ENCODE measurements around the gene NARS2.

The NARS2 gene

DNA sequence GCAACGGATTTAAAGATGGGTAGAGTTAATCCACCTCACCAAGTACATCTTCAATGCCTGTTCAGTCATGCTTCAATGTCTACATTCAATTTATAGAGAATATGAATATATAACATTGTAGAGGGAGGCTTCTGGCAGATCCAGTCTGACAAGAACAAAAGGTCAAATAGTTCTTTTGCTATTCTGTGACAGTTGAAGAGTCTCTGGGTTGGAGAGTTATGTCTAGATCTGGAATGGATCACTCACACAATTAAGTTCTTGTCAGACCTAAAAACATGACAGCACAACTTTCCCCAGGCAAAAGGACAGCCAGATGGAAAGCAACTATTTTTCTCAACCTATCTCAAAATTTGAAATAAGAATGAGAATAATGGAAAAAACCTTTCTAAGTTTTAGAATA is 141.7 kb downstream of the NARS2 start:
- no peak for DNase-seq (ENCODE audit: low read depth)

DNA sequence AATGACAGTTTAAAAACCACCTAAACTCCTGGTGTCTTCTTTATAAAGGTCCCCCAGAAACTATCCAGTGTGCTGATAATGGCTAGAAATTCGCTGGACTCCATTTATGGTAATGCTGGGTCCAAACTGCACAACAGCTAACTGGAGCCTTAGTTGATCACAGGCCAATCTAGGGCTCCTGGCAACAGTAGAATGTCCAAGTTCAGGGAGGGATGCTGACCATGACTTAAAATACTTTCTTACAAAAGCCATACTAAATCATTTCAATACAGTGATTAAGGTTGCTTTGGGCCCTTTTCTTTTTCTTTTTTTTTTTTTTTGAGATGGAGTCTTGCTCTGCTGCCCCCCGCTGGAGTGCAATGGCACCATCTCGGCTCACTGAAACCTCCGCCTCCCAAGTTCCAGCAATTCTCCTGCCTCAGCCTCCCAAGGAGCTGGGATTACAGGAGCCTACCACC is 142.6 kb downstream of the NARS2 start:
- no peak for DNase-seq (ENCODE audit: low read depth)

DNA sequence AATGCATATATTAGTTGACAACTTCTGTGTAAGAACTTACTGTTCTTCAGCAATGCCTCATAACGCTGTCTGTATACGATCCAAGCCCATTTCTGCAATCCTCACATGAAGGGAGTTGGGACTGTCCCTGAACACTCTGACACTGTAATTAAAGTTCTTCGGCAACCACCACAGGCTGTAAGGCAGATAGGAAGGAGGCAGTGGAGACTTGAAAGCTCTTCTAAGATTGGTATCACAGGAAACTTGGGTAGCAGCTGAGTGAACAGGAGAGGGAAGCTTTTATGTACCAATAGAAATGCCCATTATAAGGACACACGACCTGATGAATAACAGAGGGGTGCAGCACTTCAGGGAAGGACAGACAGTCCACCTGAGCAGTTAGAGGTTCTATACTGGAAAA is 145.0 kb downstream of the NARS2 start:
- DNase-seq (ENCODE audit: low read depth): no peak

DNA sequence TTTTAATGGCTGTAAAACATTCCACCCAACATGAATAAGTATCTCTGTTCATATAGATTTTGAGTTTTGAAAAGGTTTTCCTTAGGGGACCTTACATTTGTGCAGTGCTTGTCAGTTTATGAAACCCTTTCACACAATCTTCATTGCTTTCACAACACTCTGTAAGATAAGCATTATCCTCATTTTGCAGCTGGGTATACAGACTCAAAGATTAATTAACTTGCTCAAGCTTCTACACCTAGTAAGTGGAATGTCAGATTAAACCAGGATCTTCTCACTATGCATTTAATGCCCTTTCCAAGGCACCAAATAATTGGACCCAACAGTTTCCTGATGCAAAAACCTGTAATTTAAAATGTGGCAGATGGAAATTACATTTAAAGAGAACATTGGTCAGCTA is 145.5 kb downstream of the NARS2 start:
- DNase-seq (ENCODE audit: low read depth): no peak

DNA sequence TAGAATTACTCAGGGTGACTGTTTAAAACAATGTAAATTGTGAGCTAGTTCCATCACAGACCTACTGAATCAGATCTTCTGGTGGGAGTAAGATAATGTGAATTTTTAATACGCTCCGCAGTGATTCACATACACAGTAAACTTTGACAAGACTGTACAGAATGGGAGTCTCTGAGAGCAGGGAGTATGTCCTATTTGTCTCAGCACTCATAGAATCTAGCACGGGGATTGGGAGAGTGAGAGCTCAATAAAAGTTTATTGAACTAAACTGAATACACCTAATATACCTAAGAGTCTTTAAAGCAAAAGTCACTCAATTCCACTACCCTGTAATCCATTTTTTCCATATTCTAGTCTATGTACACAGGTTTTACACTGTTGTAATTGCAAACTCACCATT is 145.9 kb downstream of the NARS2 start:
- DNase-seq (ENCODE audit: low read depth): no peak

DNA sequence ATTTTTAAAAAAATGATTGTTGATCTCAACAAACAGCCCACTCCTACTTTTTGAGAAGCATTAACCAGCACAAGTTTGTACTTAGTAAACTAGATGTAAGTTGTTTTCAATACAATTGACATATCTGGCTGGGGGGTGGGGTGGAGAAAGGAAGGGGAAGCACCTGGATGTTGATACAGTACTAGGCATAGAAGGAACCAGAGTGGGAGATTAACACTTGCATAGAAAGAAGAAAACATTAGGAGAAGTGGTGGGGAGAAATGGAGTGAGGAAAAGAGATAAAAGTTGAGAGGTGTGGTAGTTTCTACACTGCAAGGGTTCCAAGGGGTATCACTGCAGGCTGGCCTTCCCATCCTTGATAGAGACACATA is 146.4 kb downstream of the NARS2 start:
- no peak for DNase-seq (ENCODE audit: low read depth)

DNA sequence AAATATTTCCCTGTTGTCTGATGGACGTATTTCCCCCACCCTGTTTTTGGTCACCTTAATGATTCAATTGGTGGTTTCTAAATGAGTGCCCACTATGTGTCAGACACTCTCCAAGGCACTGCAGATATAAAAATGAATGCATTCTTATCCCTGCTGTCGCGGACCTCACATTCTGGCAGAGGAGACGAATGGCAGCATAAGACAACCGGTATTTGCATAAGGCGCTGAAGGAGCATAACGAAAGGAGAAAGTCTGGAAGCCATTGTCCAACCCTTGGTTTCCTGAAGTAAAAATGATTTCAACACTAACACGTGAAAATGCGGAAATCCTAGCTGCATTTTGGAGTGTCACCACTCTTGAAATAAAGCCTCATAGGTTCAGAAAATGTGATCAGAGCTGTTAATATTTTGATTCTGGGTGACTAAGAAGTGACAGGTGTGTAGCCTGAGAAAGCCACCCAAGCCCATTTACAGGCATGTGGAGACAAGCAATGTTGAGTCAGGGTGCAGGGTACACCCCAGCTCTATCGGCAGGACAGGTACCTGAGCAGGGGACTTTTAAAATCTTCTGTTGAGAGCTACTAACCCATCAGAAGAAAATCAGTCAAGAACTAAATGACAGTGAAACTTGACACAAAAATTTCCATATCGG is 146.9 kb downstream of the NARS2 start:
- no peak for DNase-seq (ENCODE audit: low read depth)

DNA sequence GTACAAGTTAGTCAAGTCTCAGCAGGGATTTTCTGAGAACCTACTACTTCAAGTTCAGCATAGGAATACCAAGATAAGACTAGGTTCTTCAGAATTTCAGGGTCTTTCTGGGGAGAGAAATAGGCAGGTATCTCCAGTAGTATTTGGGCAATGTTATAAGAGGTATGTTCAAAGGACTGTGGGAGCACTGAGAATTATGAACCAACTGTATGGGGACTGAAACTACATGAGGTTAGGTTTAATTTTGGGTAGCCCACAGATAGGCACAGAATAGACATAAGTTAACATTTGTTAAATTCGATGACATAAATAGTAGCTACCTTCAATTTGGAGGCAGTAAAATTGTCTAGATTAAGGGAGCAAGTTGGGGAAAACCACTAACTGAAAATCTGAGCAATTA is 147.8 kb downstream of the NARS2 start:
- no peak for DNase-seq (ENCODE audit: low read depth)

DNA sequence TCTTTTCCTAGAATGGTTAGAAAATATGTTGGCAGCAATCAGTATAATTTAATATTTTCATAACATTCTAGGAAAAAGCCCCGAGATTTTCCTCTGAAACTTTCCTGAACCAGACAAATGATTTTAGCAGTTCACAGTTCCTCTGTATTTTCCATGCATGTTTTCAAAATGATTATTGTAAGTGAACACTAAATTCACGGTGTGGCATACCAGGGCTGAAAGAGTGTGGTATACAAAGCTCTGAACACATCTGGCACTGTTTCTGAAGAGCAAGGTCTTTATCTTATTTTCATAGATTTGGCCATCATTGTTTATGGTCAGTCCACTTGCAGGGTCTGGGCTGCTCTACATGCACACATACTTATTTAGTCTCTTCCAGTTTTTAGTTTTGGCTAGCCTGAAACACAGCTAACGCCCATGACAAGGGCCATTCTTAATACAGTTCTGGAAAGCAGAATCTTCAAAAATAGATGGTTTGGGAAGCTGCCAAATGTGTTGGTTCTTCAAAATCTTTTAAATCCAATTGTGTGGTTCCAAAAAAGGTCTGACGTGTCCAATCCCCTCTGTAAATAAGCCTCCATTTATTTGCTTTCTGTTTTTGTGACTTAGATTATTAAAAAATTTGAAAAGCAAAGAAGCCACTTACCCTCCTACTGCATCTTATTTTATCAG is 149.1 kb downstream of the NARS2 start:
- DNase-seq (ENCODE audit: low read depth): no peak

DNA sequence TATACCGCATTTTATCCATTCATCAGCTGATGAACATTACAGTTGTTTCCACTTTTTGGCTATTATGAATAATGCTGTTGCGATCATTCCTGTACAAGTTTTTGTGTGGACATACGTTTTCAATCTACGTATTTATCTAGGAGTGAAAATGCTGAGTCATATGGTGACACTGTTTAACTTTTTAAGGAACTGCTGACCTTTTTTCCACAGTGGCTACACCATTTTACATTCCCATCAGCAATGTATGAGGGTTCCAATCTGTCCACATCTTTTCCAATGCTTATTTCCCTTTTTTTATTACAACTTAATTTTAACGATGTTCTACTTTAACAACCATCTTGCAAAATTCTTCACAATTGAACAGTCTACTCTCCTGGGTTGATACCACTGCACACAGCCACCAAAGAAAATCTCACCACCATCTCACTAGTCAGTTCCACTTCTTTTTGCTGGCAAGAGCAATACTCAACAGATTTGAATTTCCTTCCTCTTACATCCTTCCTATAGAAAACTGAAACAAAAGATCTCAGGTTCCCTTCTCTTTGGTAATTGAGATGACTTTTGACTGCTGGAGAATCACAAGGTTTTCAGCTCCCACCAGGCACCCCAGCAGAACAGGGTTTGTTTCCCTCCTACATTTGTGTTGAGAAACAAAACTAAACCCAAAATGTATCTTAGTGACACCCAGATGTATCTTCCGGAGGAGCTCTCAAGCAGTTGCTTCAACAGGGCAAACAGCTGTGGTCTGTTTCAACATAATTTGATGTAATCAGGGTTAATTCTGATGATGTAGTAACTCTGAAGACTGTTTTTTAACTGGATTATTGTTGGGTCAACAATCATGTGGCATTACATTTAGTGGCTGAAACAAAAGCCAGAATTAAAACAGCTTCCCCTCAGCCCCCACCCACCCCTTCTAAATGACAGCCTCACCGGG is 150.1 kb downstream of the NARS2 start:
- no peak for DNase-seq (ENCODE audit: low read depth)

DNA sequence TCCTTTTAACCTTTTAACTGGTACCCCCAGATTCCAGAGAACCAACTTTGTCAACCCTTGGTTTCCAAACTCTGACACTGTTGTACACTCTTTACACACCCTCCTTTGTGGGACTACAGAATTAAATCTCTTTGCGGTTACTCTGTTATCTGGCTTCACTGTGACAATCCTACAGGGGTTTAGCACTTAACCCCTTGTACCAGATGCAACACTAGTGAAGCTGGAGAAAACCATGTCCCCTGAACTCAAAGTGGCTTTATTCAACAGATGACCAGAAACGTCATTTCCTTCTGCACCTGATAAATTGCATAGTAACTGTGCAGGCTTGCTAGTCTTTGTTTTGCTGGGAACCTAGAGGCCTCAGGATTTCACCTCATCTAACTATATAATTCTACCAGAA is 151.4 kb downstream of the NARS2 start:
- no peak for DNase-seq (ENCODE audit: low read depth)

DNA sequence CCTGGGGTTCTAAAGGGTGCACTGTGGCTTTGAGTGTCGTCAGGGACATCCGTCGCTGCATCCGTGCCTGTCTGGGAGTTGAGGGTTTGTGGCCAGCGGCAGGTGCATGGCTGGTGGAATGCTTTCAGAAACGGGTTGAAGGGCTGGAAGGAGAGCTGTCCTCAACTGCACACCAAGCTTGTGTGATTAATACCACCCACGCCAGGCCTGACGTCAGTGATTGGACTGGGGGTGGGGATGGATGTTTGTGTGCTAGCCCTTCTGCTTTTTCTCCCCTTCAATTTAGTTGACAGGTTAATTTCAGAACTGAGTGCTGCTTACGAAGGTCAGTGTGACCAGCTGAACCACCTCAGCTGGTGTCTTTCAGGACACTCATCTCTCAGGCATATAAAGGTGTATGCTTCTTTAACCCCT is 153.9 kb downstream of the NARS2 start:
- DNase-seq (ENCODE audit: low read depth): no peak

DNA sequence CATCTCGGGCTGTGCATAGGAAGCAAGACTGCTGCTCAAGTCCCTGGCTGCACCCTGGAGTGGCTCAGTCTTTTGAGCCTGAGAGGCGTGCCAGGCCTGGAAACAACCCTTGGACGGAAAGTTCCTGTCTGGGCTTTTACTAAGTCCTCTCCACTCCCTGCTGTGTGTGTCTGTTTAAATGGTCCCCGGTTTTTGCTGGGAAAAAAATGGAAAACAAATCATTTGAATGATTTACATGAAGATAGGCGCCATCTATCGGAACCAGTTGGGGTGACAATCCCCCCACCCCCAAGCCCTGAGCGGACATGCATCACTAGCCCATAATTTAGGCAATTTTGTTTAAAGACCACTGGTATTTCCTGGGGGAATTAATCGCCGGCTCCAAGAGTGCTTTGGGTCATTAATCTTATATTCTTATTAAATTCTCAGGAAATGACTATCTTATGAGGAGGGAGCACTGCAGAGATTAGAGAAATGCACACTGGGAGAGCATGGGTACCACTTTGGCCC is 154.4 kb downstream of the NARS2 start:
- DNase-seq (ENCODE audit: low read depth): no peak

DNA sequence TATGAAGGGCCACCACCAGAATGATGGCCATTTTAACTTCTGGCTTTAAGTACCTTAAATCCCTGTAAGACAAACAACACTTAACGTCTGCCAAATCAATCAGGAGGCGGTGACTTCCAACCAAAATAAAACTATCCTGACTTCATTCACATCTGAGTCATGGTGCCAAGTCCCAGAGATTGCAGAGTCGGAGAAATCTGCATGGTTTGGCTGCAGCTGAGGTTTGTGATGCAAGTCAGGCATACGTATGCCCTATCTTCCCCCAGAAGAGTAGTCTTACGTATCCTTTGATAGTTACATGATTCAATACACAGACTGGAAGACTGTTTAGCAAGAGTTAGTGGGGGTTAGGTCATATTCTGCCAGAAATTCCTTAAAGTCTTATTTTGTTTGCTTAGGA is 155.3 kb downstream of the NARS2 start:
- no peak for DNase-seq (ENCODE audit: low read depth)

DNA sequence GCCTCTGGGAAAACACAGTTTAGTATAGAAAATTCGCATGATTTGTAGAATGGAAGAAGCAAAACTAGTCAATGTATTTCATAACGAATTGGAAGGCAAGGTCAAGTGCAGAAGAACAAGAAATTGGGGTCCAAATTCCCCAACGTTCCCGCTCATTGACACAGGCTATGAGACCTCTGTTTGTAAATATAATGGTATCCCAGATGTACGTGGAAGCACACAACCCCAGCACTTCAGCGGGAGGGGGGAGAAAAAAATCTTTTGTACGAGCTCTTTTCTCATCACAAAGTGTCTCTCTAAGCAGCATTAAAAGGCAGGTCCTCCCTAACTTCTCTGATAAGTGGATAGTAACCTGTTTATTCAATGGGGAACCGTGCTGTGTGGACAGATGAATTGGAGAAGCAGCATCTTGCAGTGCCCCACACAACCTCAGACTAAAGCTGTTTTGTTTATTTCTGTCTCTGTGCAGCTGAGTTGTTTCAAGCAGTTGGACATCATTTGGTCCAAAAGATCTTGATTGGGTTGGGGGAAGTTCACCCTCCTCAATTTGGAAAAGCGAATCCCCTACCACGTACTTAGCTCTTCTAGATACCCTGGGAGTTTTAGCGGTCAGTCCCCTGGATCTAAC is 156.0 kb downstream of the NARS2 start:
- DNase-seq (ENCODE audit: low read depth): no peak

DNA sequence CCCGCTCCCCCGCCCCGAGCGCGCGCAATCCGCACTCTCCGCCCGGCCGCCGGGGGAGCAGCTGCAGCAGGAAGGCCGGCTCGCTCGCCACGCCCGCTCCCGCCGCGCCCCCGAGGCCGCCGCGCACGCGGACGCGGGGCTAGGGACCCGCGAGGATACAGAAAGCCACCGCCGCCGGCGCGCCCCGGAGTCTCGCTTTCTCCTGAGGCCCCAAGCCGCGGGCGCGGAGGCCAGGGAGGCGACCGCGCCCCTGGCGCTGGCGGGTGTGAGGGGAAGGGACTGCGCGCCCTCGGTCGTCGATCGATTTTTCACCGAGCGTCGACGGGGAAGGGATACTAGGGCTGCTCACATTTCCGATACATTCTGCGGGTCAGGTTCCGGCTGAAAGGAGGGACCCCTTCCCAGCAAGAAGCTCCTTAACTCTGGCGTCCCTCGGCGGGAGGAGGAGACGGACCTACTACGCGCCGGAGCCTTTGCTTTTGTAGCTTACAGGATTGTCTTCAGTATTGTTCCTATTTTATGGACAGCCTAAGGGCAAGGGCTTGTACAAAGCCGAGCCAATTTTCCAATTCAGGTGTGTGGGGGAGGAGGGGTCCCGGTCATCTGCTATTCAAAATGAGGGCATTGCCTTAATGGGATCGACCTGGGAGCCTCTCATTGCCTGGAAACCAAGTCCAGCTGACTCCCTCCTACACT is 156.6 kb downstream of the NARS2 start:
- DNase-seq (ENCODE audit: low read depth): peak; percentile 58

DNA sequence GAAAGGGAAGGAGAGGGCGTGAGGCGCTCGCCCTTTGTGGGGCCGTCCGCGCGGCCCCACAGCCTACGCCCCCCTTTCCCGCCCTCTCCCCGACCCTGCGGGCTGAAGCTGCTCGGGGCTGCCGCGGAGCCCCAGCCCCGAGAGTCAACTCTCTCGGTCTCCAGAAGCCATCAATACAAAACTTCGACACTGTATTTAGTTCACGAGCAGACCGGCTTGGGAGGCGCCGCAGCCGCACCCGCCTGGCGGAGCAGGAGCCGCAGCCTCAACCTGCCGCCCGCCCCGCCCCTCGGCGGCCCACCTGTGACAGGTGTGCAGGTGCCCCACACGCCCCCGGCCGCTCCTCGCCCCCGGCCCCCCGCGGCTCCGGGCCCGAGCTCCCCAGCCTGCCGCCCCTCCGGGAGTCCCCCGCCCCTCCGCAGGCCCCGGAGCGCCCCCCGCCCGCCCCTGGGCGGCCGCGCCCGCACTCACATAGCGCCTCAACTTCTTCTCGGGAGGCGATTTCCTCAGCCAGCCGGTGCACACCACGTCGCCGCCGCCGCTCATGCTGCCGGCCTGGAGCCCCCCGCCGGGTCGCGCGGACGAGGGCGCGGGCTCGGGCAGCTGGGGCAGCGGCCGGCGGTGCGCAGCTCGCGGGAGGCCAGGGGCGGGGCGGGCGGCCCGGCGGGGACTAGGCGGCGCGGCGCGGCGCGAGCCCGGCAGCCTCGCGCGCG is 157.3 kb downstream of the NARS2 start, which contains the start of gene GAB2:
TSS of gene GAB2 (minus strand) at position 646 of the 713 bp plus-strand sequence. CDS start at position 546, 100 bp downstream.
- DNase-seq (ENCODE audit: low read depth): no peak

DNA sequence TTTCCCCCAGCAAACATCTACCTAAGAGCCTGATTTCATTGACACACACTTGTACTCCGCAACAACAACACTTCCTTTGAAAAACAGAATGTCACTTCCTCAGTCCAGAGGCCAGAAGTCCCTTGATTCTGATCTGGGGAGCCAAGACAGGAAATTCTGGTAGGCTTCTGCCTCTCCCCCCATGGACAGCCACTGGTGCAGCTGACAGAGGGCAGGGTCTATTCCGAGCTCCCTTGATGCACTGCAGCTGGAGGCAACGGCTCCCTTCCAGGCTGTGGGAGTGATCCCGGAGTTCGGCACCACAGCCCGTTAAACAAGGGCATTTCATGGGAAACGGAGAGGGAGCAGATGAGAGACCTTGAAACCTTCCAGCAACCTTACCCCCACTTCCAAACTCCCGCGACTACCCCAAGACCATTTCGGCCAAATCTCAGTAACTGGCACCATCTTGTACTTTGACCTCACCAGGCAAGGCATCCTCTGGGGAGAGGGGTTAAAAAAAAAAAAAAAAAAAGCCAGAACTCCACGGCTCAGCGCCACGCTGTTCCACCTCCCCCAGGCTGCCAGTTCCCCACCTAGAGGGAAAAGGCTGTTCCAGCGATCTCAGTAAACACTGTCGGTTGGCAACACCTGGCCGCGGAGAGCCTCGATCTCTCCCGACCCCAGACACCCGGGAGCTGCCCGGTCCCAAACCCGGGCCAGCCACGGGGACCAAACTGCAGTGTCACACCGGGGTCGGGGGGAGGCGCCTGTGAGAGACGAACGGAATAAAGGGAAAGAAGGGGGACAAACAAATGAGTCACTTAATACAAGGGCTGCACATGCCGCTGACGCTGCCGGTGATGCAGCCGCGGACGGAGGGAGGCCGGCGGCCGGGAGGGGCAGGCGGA is 158.1 kb downstream of the NARS2 start:
- peak; percentile 69 for DNase-seq (ENCODE audit: low read depth)

DNA sequence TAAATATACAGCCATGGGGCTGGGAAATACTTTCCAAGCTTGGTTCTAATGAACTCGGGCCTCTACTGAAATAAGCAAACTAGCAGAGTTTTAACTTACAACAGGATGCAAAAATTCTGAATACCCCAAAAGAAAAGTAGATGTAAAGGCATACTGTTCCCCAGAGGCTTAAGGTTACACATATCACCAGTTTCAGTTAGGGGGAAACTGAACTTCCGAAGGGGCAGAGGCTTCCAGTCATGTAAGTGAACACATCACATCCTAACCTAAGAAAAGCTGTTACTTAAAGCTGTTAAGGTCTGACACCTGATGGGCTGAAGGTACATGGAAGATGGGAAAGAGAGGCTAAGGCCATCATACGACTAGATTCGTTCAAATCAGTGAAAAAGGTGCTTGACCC is 159.3 kb downstream of the NARS2 start:
- no peak for DNase-seq (ENCODE audit: low read depth)
